HS-5 (cell line): ENCODE measurements around the gene SHQ1.
A peak's percentile ranks its signal among the peaks of the same experiment; 100 is the strongest.
"Not testable (repeated sequence)": the region's sequence is repeated elsewhere in the genome, so short reads cannot be mapped to it uniquely, and the experiment has no call there.

Experiments
- DNase-seq: peaks from one replicate; pipeline ENCODE4 v3.0.0-alpha.2; 2012; ENCODE audit warnings: low read depth

The SHQ1 gene

GRCh38 chr3:72800869-72801268 is 47.4 kb downstream of the SHQ1 start:
- DNase-seq, result no peak

- no peak for DNase-seq
Measured at GRCh38 chr3:72798552-72799195, 49.6 kb downstream of the SHQ1 start.

GRCh38 chr3:72797773-72798543 is 50.3 kb downstream of the SHQ1 start:
- no peak for DNase-seq

- no peak for DNase-seq
Measured at GRCh38 chr3:72794079-72794478, 54.2 kb downstream of the SHQ1 start.

GRCh38 chr3:72791161-72791560 is 57.1 kb downstream of the SHQ1 start:
- peak; percentile 14 for DNase-seq

GRCh38 chr3:72789786-72790185 is 58.5 kb downstream of the SHQ1 start:
- DNase-seq, result no peak

- DNase-seq, result not testable (repeated sequence)
Measured at GRCh38 chr3:72788232-72788631, 60.0 kb downstream of the SHQ1 start.

- DNase-seq, result no peak
Measured at GRCh38 chr3:72786668-72787067, 61.6 kb downstream of the SHQ1 start.

- DNase-seq, result no peak
Measured at GRCh38 chr3:72784226-72784625, 64.0 kb downstream of the SHQ1 start.

GRCh38 chr3:72782521-72782920 is 65.7 kb downstream of the SHQ1 start:
- no peak for DNase-seq

- DNase-seq, result no peak
Measured at GRCh38 chr3:72769758-72770540, 78.3 kb downstream of the SHQ1 start.

GRCh38 chr3:72768936-72769335 is 79.3 kb downstream of the SHQ1 start:
- DNase-seq, result no peak

GRCh38 chr3:72768481-72768880 is 79.8 kb downstream of the SHQ1 start:
- no peak for DNase-seq

- no peak for DNase-seq
Measured at GRCh38 chr3:72768006-72768441, 80.2 kb downstream of the SHQ1 start.

- DNase-seq, result no peak
Measured at GRCh38 chr3:72766866-72767265, 81.4 kb downstream of the SHQ1 start.

- no peak for DNase-seq
Measured at GRCh38 chr3:72763751-72764440, 84.3 kb downstream of the SHQ1 start.

GRCh38 chr3:72761410-72761809 is 86.8 kb downstream of the SHQ1 start:
- no peak for DNase-seq

GRCh38 chr3:72760225-72760624 is 88.0 kb downstream of the SHQ1 start:
- DNase-seq, result no peak

GRCh38 chr3:72756900-72757299 is 91.3 kb downstream of the SHQ1 start:
- no peak for DNase-seq

GRCh38 chr3:72754582-72754981 is 93.7 kb downstream of the SHQ1 start:
- DNase-seq, result no peak

GRCh38 chr3:72753495-72753894 is 94.8 kb downstream of the SHQ1 start:
- DNase-seq, result no peak

GRCh38 chr3:72750405-72750965 is 97.8 kb downstream of the SHQ1 start:
- no peak for DNase-seq
